ENCODE data around the gene MSMP. TPM values are rescaled to one million over a fixed set of nuclear protein-coding genes. Genes with fewer than 3 reads are reported as not detected.

Gene MSMP, protein sequence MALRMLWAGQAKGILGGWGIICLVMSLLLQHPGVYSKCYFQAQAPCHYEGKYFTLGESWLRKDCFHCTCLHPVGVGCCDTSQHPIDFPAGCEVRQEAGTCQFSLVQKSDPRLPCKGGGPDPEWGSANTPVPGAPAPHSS
- not detected in 2 replicates for total RNA-seq
- long read RNA-seq, partial matches to known transcripts = 0 of 1 reads
- long read RNA-seq, other reads (novel, unspliced or antisense) = 1 of 1 reads

DNA sequence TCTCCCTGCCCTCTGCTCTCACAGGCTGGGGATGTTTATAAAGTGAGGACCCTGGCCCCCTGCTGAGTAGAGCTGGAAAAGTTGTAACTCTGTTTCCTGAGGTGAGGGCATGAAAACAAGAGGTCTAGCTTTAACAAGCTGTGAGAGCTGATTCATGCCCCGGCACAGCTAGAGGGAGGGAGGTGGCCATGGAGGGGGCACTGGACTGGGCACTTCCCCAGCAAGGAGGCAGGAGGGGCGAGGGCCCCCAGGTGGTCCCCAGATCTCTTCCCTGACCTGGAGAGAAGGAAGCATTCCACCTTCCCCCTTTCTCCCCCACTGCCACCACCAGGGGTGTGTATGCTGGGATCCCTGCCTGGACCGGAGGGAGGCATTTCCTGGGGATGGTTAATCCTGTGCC lies at the start of gene MSMP:
Gene MSMP, minus strand, starts transcription at position 13 of the 400 bp plus-strand sequence. CDS start 147 bp downstream, outside the sequence.
- Mint-ChIP-seq H3K9me3 (no peaks in the 10 kb centered on the region), H3K27ac (ENCODE audit: unreplicated experiment) (peak within 1 kb of the TSS; percentile 53), H3K4me1 (peaks cover 30% of the 10 kb centered on the region), H3K27me3 (ENCODE audit: low read depth) (no peaks in the 10 kb centered on the region), H3K4me3 (peak within 1 kb of the TSS; percentile 95), H3K36me3 (ENCODE audit: low read depth) (peaks cover 7% of the 10 kb centered on the region)
- TF ChIP-seq, protein P1, sequence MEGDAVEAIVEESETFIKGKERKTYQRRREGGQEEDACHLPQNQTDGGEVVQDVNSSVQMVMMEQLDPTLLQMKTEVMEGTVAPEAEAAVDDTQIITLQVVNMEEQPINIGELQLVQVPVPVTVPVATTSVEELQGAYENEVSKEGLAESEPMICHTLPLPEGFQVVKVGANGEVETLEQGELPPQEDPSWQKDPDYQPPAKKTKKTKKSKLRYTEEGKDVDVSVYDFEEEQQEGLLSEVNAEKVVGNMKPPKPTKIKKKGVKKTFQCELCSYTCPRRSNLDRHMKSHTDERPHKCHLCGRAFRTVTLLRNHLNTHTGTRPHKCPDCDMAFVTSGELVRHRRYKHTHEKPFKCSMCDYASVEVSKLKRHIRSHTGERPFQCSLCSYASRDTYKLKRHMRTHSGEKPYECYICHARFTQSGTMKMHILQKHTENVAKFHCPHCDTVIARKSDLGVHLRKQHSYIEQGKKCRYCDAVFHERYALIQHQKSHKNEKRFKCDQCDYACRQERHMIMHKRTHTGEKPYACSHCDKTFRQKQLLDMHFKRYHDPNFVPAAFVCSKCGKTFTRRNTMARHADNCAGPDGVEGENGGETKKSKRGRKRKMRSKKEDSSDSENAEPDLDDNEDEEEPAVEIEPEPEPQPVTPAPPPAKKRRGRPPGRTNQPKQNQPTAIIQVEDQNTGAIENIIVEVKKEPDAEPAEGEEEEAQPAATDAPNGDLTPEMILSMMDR (conservative IDR thresholded peaks at IDR 0.05) = no peak
- DNase-seq (ENCODE audit: low read depth, low spot score) = no peak

DNA sequence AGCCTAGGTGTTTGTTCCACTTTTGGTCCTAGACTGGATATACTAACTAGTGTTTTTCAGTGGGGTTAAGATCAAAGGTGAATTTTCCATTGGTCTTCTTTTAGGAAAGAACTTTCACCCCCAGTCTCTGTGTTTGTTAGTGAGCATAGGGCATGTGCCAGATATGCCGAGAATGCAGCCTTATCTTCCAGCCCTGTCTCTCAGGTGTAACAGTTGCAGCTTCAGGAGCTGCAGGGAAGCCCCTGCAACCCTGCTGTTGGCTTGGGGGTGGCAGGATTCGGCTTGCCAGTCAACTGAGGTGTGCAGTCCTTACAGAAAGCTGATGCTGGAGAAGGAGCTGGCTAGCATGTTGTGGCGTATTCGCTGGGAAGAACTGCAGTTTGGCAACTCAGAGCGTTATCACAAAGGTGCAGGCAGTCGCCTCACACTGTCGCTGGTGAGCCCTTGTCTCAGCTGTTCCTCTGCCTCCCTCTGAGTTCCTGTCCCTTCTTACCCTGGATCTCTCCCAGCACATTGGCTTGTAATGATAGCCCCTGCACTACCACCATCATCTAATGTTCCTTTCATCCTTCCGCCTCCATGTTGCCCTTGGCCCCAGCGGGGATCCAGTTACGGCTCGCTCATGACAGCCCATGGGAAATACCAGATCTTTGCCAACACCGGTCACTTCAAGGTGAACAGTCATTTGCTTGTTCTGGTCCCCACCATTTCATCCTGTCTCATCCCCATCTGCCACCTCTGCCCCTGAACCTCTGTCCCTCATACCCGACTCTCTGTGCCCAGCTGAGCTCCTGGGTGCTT lies 47.5 kb upstream of the MSMP start:
- DNase-seq (ENCODE audit: low read depth, low spot score) = no peak
- Mint-ChIP-seq H3K36me3 (ENCODE audit: low read depth) (peaks cover 3% of the 10 kb centered on the region), H3K4me3 (no peak overlapping the region), H3K9me3 (no peaks in the 10 kb centered on the region), H3K4me1 (peaks cover 4% of the 10 kb centered on the region), H3K27ac (ENCODE audit: unreplicated experiment) (peak overlapping the region; percentile 74), H3K27me3 (ENCODE audit: low read depth) (no peaks in the 10 kb centered on the region)
- TF ChIP-seq, protein P1 (conservative IDR thresholded peaks at IDR 0.05) = no peak

DNA sequence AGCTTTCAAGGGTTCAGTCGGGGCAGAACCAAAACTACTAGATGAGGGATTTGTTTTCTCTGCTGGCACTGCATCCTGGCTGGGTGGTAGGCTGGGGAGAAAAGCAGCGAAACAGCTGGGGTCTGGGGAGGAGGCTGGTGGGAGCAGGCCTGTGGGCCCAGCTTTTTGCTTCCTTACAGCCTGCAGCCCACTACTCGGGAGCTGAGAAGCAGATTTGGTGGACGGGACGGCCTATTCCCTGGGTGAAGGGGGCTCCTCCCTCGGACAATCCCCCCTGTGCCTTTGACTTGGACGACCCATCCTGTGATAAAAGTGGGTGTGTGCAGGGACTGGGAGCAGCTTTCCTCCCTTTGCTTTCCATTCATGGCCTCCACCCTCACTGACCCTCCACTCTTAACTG lies 46.5 kb upstream of the MSMP start:
- H3K4me3 Mint-ChIP-seq = no peak overlapping the region
- no peak for DNase-seq (ENCODE audit: low read depth, low spot score)
- peaks cover 5% of the 10 kb centered on the region for H3K4me1 Mint-ChIP-seq
- H3K9me3 Mint-ChIP-seq = no peaks in the 10 kb centered on the region
- H3K27ac Mint-ChIP-seq (ENCODE audit: unreplicated experiment) = peak overlapping the region; percentile 76
- H3K27me3 Mint-ChIP-seq (ENCODE audit: low read depth) = no peaks in the 10 kb centered on the region
- peaks cover 3% of the 10 kb centered on the region for H3K36me3 Mint-ChIP-seq (ENCODE audit: low read depth)
- TF ChIP-seq, protein P1 (conservative IDR thresholded peaks at IDR 0.05) = no peak

DNA sequence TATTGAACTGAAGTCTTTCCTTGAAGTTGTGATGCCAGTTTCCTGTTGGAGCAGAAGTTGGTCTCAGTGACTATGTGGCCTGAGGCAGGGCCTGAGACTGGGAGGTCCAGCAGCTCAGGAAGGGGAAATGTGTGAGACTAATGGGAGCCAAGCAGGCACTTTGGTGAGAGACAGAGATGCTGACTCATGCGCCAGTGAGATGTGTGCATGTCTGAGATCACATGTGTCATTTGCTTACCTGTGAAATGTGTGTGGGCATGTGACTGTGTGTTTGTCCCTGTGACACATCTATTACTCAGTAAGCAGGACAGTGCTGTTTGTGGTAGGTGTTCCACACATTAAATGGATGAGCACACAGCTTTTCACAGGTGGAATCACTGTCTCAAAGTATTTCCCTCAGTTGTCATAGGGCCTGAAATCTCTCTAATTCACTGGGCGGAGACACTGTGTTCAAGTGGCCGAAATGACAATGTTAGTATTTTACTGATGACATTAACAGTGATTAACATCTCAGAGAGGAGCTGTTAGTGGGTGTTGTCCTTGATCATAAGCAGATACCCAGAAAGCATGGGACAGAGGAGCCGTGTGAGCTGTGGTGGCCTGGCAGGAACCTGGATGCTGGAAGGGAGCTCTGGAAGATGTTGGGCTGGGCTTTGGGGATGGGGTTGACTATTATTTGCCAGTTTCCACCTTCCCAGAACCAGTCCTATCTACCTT lies 44.7 kb upstream of the MSMP start:
- H3K36me3 Mint-ChIP-seq (ENCODE audit: low read depth) = peaks cover 3% of the 10 kb centered on the region
- DNase-seq (ENCODE audit: low read depth, low spot score) = no peak
- TF ChIP-seq, protein P1 (conservative IDR thresholded peaks at IDR 0.05) = no peak
- H3K27me3 Mint-ChIP-seq (ENCODE audit: low read depth) = no peaks in the 10 kb centered on the region
- H3K27ac Mint-ChIP-seq (ENCODE audit: unreplicated experiment) = no peak overlapping the region
- H3K4me1 Mint-ChIP-seq = peaks cover 17% of the 10 kb centered on the region
- H3K4me3 Mint-ChIP-seq = no peak overlapping the region
- H3K9me3 Mint-ChIP-seq = no peaks in the 10 kb centered on the region

DNA sequence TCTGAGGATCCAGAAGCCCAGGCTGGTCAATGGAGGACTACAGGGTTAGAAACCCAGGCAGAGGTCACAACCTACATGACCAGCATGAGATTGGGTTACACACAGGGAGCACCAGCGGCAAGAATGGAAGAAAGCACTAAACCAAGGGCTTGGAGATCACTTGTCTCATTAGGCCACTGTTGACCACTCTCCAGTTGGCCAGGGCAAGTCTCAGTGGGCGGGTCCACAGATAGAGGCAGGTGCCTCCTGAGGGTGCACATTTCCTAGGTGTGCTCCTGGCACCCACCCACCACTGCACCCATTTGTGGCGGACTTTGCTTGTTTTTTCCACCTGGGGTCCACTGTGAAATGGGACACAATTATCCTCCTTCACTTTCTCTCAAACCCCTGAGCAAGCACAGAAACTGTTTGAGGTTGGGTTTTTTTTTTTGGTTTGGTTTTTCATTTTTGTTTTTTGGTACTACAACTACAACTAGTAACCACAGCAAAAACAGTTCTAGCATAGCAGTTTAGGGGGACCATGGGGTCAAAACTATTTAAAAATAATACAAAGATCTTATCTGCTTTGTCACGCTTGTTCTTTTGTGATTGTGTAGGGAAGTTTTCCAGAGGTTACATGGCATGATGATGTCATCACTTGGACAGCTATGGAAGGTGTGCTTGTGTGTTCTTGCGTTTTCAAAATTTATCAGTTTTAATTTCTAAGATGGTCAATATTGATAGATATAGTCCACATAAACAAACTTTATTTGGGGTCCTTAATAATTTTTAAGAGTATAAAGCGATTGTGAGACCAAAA lies 43.4 kb upstream of the MSMP start:
- H3K4me3 Mint-ChIP-seq = no peak overlapping the region
- no peaks in the 10 kb centered on the region for H3K27me3 Mint-ChIP-seq (ENCODE audit: low read depth)
- TF ChIP-seq, protein P1 (conservative IDR thresholded peaks at IDR 0.05) = no peak
- no peak for DNase-seq (ENCODE audit: low read depth, low spot score)
- peaks cover 3% of the 10 kb centered on the region for H3K36me3 Mint-ChIP-seq (ENCODE audit: low read depth)
- H3K4me1 Mint-ChIP-seq = peaks cover 23% of the 10 kb centered on the region
- no peak overlapping the region for H3K27ac Mint-ChIP-seq (ENCODE audit: unreplicated experiment)
- H3K9me3 Mint-ChIP-seq = no peaks in the 10 kb centered on the region
